CD4-positive, alpha-beta memory T cell (primary cell): ENCODE data around the gene EPHA3. TPM values are rescaled to one million over a fixed set of nuclear protein-coding genes. Genes with fewer than 3 reads are reported as not detected.

ENCODE experiments used
- CTCF ChIA-PET: fragments of 350-600 bp; sonication (Branson Sonifier 250); formaldehyde crosslinking; loops from one replicate; lab custom pipeline; 2021; ENCODE audit warnings: inconsistent platforms; ENCODE audit not compliant: partially characterized antibody; lab: Charles Lee
- POLR2A ChIA-PET: fragments of 350-600 bp; sonication (Branson Sonifier 250); formaldehyde crosslinking; loops from one replicate; lab custom pipeline; 2021; ENCODE audit not compliant: partially characterized antibody; lab: Charles Lee
- DNase-seq, 5 donors: peaks; one replicate each; pipeline versions ENCODE4 v3.0.0 to v3.0.0-alpha.2; 2020 to 2022; ENCODE audit warnings: mixed read lengths in 1 of 5
- H3K27ac ChIP-seq: one replicate; pipeline ENCODE4 v1.7.0; 2013; ENCODE audit warnings: low read depth, low read length
- H3K27me3 ChIP-seq: 2 replicates; pipeline ENCODE4 v1.7.0; 2013; ENCODE audit warnings: mild to moderate bottlenecking, low read length, moderate library complexity; ENCODE audit not compliant: insufficient read depth
- H3K36me3 ChIP-seq: 2 replicates; pipeline ENCODE4 v1.7.0; 2013; ENCODE audit warnings: mild to moderate bottlenecking, low read length, moderate library complexity; ENCODE audit not compliant: insufficient read depth
- H3K4me1 ChIP-seq: 2 replicates; pipeline ENCODE4 v1.7.0; 2013; ENCODE audit warnings: mild to moderate bottlenecking, low read length, moderate library complexity; ENCODE audit not compliant: insufficient read depth
- H3K4me3 ChIP-seq, 2 donors: one replicate each; pipeline ENCODE4 v1.7.0; 2013; ENCODE audit warnings: low read length in 2 of 2, mild to moderate bottlenecking in 1 of 2
- H3K9me3 ChIP-seq, 2 donors: one replicate each; pipeline ENCODE4 v1.7.0; 2013; ENCODE audit warnings: low read length in 2 of 2, control low read depth in 1 of 2; ENCODE audit not compliant: control insufficient read depth in 1 of 2
- H3K27ac Mint-ChIP-seq, 7 donors: one replicate each; pipeline ENCODE4 v1.8.0; 2020 to 2021; ENCODE audit warnings: mixed read lengths in 7 of 7, mild to moderate bottlenecking in 6 of 7, inconsistent platforms in 3 of 7, moderate library complexity in 3 of 7
- H3K27me3 Mint-ChIP-seq, 2 donors: one replicate each; pipeline ENCODE4 v1.8.0; 2020 to 2021; ENCODE audit warnings: mixed read lengths in 2 of 2
- H3K36me3 Mint-ChIP-seq, 2 donors: one replicate each; pipeline ENCODE4 v1.8.0; 2020 to 2021; ENCODE audit warnings: mixed read lengths in 2 of 2, inconsistent platforms in 1 of 2, mild to moderate bottlenecking in 1 of 2
- H3K4me1 Mint-ChIP-seq, 4 donors: one replicate each; pipeline ENCODE4 v1.8.0; 2020 to 2021; ENCODE audit warnings: mixed read lengths in 4 of 4, mild to moderate bottlenecking in 1 of 4
- H3K4me3 Mint-ChIP-seq, 8 donors: one replicate each; pipeline ENCODE4 v1.8.0; 2020 to 2021; ENCODE audit warnings: mixed read lengths in 8 of 8, mild to moderate bottlenecking in 7 of 8, moderate library complexity in 6 of 8, inconsistent platforms in 3 of 8
- H3K9me3 Mint-ChIP-seq, 8 donors: one replicate each; pipeline ENCODE4 v1.8.0; 2020 to 2021; ENCODE audit warnings: mixed read lengths in 8 of 8, mild to moderate bottlenecking in 5 of 8, inconsistent platforms in 3 of 8, moderate library complexity in 1 of 8
- intact Hi-C: fragments of 100-400 bp; cut with micrococcal nuclease; formaldehyde crosslinking; loops from one replicate; pipeline ENCODE4 v1.15.1; 2023
- polyA plus RNA-seq, 2 donors: library from polyadenylated mRNA; unstranded; fragments of 300-500 nt; fragmentation: Illumina TruSeq; gene quantifications; one replicate each; pipeline ENCODE4 v1.2.3, GENCODE V29; 2021
- total RNA-seq, 2 experiments: library from RNA; stranded (reverse); gene quantifications; one replicate each; pipeline ENCODE4 v1.2.3, GENCODE V29; 2021

The EPHA3 gene
- total and polyA plus RNA-seq, 4 experiments from 2014 or later, result not detected

DNA sequence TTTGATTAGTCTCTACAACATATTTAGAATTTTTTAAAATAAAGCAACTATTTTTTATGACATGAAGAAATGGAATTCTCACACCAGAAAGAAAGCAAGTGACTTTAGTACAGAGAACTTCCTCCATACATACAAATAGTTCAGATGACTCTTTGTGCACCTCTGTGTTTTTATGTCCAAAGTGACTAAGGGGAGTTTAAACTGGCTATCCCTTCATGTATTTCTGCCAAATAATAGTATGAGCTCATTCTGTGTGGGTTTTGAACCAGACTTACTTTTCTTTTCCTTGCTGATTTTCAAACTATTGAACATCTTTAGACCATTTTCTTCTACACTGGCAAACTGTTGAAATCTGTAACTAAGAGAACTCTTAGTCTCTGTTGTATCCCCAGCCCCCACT is 196.3 kb downstream of the EPHA3 start:
- Histone ChIP-seq H3K27me3 (no peaks in the 10 kb centered on the region), H3K4me3 (no peak overlapping the region), H3K9me3 (no peaks in the 10 kb centered on the region), H3K36me3 (no peaks in the 10 kb centered on the region), H3K27ac (no peak overlapping the region), H3K4me1 (no peaks in the 10 kb centered on the region)
- H3K4me1 Mint-ChIP-seq, result no peaks in the 10 kb centered on the region
- ChIA-PET POLR2A (no interaction called here), CTCF (no interaction called here)
- no peaks in the 10 kb centered on the region for H3K27me3 Mint-ChIP-seq
- no peak for DNase-seq
- no peaks in the 10 kb centered on the region for H3K36me3 Mint-ChIP-seq
- no peak overlapping the region for H3K4me3 Mint-ChIP-seq
- H3K9me3 Mint-ChIP-seq, result peaks cover 0 to 15% (median 5%) of the 10 kb centered on the region in 8 donors
- intact Hi-C loops, result no loop called here
- no peak overlapping the region for H3K27ac Mint-ChIP-seq

DNA sequence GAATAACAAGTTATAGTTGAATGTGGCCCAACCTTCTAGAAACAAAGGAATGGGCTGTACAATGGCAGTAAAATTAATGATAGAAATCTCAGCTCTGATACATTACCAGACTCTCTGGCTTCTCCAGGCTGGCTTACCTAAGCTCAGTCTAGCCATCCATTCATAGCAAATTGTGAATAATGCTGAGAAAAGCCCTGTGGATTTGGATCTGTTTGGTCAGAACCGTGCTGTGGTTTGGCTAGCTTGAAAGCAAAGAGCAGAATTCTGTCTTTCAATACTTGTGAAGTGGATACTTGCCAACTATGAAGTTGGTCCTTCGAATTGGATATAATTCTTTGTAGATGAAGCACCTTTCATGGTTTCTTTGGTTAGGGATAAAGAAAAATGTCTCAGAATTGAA is 199.1 kb downstream of the EPHA3 start:
- ChIA-PET CTCF (no interaction called here), POLR2A (no interaction called here)
- no peaks in the 10 kb centered on the region for H3K4me1 Mint-ChIP-seq
- H3K27me3 Mint-ChIP-seq, result no peaks in the 10 kb centered on the region
- no peak overlapping the region for H3K4me3 ChIP-seq
- intact Hi-C loops, result no loop called here
- DNase-seq, result no peak
- no peaks in the 10 kb centered on the region for H3K9me3 ChIP-seq
- H3K27me3 ChIP-seq, result no peaks in the 10 kb centered on the region
- H3K27ac Mint-ChIP-seq, result no peak overlapping the region
- no peak overlapping the region for H3K4me3 Mint-ChIP-seq
- no peaks in the 10 kb centered on the region for H3K36me3 ChIP-seq
- no peak overlapping the region for H3K27ac ChIP-seq
- H3K9me3 Mint-ChIP-seq, result peaks cover 3 to 19% (median 7%) of the 10 kb centered on the region in 8 donors
- H3K36me3 Mint-ChIP-seq, result no peaks in the 10 kb centered on the region
- no peaks in the 10 kb centered on the region for H3K4me1 ChIP-seq

DNA sequence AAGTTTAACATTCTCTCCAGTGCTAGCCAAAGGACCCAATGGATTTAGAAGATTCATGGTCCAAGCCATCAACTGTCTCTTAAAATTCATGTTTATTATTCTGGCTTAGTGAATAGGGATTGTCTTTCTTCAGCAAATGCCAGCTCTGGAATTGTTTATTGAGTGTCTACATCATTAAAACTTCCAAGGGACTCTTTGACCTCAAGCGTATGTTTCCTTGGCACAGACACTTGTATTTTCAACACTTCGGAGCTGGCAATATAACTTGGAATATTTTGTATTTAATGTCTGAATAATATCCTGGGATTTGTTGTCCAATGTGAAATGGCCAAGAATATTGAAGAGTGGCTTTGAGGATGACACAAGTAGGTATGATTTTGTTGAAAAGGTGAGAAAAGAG is 204.2 kb downstream of the EPHA3 start:
- CTCF ChIA-PET, result no interaction called here
- Mint-ChIP-seq H3K36me3 (no peaks in the 10 kb centered on the region), H3K4me3 (no peak overlapping the region), H3K9me3 (peaks cover 0 to 14% (median 4%) of the 10 kb centered on the region in 8 donors), H3K27ac (no peak overlapping the region), H3K4me1 (no peaks in the 10 kb centered on the region), H3K27me3 (no peaks in the 10 kb centered on the region)
- DNase-seq, result no peak
- POLR2A ChIA-PET, result no interaction called here
- intact Hi-C loops, result no loop called here
- Histone ChIP-seq H3K4me3 (no peak overlapping the region), H3K4me1 (no peaks in the 10 kb centered on the region), H3K27ac (no peak overlapping the region), H3K9me3 (no peaks in the 10 kb centered on the region), H3K27me3 (no peaks in the 10 kb centered on the region), H3K36me3 (no peaks in the 10 kb centered on the region)

DNA sequence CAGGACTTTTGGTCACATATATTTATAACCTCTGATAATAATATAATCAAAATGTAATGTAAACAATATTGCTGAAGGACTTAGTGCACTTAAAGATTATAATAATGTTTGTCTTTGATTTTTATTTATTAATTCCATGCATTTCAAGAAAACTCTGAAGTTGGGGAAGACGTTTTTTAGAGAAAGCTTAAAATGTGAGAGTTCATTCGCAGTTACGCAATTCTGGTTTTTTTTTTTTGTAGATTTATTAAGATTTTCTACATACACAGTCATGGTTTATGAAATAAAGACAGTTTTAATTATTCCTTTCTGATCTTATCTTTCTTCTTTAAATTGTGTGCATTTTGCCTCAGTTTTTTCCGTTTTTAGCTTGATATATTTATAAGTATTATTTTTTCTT is 204.7 kb downstream of the EPHA3 start:
- Histone ChIP-seq H3K36me3 (no peaks in the 10 kb centered on the region), H3K4me3 (no peak overlapping the region), H3K27me3 (no peaks in the 10 kb centered on the region), H3K9me3 (no peaks in the 10 kb centered on the region), H3K4me1 (no peaks in the 10 kb centered on the region), H3K27ac (no peak overlapping the region)
- no peak overlapping the region for H3K27ac Mint-ChIP-seq
- H3K36me3 Mint-ChIP-seq, result no peaks in the 10 kb centered on the region
- intact Hi-C loops, result no loop called here
- no peak overlapping the region for H3K4me3 Mint-ChIP-seq
- no peak for DNase-seq
- no peaks in the 10 kb centered on the region for H3K27me3 Mint-ChIP-seq
- ChIA-PET POLR2A (no interaction called here), CTCF (no interaction called here)
- peaks cover 0 to 14% (median 4%) of the 10 kb centered on the region in 8 donors for H3K9me3 Mint-ChIP-seq
- H3K4me1 Mint-ChIP-seq, result no peaks in the 10 kb centered on the region

DNA sequence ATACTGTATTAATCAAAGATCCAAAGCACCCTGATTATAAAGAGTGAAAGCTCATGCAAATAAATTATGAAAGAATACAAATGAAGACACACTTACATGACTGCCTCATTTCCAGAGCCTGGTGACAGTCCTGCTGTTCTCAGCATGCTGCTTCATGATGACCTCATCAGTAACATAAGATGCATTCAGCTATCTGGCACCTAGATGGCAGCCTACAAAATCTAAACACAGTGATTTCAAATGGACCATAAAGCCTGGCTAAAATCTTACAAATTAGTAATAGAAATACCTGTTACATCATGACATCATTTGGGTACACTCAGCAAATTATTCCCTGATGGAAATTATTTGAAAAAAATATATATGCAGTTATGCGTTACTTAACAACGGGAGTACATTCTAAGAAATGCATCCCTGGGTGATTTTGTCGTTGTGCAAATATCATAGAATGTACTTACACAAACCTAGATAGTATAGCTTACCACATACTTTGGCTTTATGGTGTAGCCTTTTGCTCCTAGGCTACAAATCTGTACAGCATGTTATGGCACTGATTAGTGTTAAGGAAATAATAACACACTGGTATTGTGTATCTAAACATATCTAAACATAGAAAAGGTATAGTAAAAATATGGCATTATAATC is 207.2 kb downstream of the EPHA3 start:
- H3K36me3 Mint-ChIP-seq, result no peaks in the 10 kb centered on the region
- CTCF ChIA-PET, result no interaction called here
- Histone ChIP-seq H3K27me3 (no peaks in the 10 kb centered on the region), H3K27ac (no peak overlapping the region), H3K36me3 (no peaks in the 10 kb centered on the region), H3K4me1 (no peaks in the 10 kb centered on the region), H3K9me3 (no peaks in the 10 kb centered on the region), H3K4me3 (no peak overlapping the region)
- H3K4me3 Mint-ChIP-seq, result no peak overlapping the region
- no peaks in the 10 kb centered on the region for H3K27me3 Mint-ChIP-seq
- no peaks in the 10 kb centered on the region for H3K4me1 Mint-ChIP-seq
- no peak overlapping the region for H3K27ac Mint-ChIP-seq
- peaks cover 0 to 13% (median 2%) of the 10 kb centered on the region in 8 donors for H3K9me3 Mint-ChIP-seq
- POLR2A ChIA-PET, result no interaction called here
- DNase-seq, result no peak
- intact Hi-C loops, result no loop called here

DNA sequence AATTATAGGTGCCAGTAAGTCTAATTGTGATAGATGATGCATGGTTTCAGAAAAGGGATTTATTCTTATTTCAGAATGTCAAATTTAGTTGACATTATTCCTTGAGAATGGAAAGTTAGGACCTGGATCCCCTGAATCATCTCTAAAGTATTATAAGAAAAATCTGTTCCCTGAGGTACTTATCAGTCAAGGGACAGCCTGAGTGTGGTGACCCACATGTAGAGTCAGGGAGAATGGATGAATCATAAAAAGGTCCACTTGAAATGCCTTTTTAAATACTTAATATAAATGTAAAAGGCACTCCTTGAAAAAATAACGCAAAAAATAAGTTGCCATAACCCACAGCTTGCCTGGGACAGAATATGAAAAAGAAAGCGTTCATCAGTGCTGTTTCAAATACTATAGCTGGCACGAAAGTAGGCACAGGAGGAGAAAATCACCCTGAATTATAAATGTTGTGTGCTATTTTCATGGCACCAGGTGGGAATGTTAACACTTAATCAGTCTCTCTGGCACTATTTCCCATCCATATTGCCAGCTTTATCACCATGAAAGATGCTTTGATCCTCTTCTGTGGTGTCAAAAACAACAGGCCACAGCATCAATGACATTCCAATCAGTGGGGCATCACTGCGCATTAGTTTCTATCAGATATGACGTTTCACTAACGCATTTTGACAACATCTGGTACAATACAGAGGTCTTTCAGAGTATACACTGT is 208.5 kb downstream of the EPHA3 start:
- no peaks in the 10 kb centered on the region for H3K36me3 ChIP-seq
- no peak for DNase-seq
- ChIA-PET POLR2A (no interaction called here), CTCF (no interaction called here)
- H3K27me3 ChIP-seq, result no peaks in the 10 kb centered on the region
- intact Hi-C loops, result no loop called here
- Mint-ChIP-seq H3K27me3 (no peaks in the 10 kb centered on the region), H3K27ac (no peak overlapping the region), H3K36me3 (no peaks in the 10 kb centered on the region), H3K4me3 (no peak overlapping the region), H3K4me1 (no peaks in the 10 kb centered on the region), H3K9me3 (peaks cover 0 to 13% (median 2%) of the 10 kb centered on the region in 8 donors)
- H3K27ac ChIP-seq, result no peak overlapping the region
- no peaks in the 10 kb centered on the region for H3K4me1 ChIP-seq
- no peaks in the 10 kb centered on the region for H3K9me3 ChIP-seq
- no peak overlapping the region for H3K4me3 ChIP-seq

DNA sequence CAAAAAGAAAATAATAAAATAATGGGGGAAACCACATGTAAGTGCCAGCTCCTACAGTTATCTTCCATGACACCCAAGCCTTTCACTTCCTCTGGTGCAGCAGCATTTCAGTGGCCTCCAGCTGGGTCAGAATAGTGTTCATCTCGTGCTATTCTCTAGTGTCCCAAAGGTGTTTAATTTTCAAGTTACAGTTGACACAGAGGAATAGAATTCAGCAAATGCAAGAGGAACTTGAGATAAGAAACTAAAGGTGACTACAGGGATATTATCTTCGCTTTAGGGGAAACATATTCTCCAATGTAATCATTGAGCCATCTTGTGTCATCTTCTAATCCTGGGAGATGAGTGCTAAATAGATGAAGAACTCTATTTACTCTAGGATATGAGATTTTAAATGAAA is 212.8 kb downstream of the EPHA3 start:
- CTCF ChIA-PET, result no interaction called here

More for the DNA sequence above, 212.8 kb downstream of the EPHA3 start:
- intact Hi-C loops, result no loop called here
- POLR2A ChIA-PET, result no interaction called here
- no peaks in the 10 kb centered on the region for H3K4me1 Mint-ChIP-seq
- Histone ChIP-seq H3K36me3 (no peaks in the 10 kb centered on the region), H3K9me3 (peaks cover 0 to 3% of the 10 kb centered on the region in 2 donors), H3K4me3 (no peak overlapping the region), H3K27ac (no peak overlapping the region), H3K27me3 (no peaks in the 10 kb centered on the region), H3K4me1 (no peaks in the 10 kb centered on the region)
- H3K27ac Mint-ChIP-seq, result no peak overlapping the region
- H3K27me3 Mint-ChIP-seq, result no peaks in the 10 kb centered on the region
- H3K9me3 Mint-ChIP-seq, result peaks cover under 1 to 8% (median 3%) of the 10 kb centered on the region in 8 donors
- H3K36me3 Mint-ChIP-seq, result no peaks in the 10 kb centered on the region
- no peak for DNase-seq
- no peak overlapping the region for H3K4me3 Mint-ChIP-seq
